GM21360 (cell line): ENCODE measurements around the gene DHPS.
"Not testable (repeated sequence)": the region's sequence is repeated elsewhere in the genome, so short reads cannot be mapped to it uniquely, and the experiment has no call there.

Experiments
- ATAC-seq: cut with Tn5 transposase; IDR thresholded peaks from one replicate; pipeline ENCODE4 v1.9.1; 2021; ENCODE audit warnings: mild to moderate bottlenecking, moderate library complexity; ENCODE audit not compliant: unreplicated experiment

The DHPS gene

DNA sequence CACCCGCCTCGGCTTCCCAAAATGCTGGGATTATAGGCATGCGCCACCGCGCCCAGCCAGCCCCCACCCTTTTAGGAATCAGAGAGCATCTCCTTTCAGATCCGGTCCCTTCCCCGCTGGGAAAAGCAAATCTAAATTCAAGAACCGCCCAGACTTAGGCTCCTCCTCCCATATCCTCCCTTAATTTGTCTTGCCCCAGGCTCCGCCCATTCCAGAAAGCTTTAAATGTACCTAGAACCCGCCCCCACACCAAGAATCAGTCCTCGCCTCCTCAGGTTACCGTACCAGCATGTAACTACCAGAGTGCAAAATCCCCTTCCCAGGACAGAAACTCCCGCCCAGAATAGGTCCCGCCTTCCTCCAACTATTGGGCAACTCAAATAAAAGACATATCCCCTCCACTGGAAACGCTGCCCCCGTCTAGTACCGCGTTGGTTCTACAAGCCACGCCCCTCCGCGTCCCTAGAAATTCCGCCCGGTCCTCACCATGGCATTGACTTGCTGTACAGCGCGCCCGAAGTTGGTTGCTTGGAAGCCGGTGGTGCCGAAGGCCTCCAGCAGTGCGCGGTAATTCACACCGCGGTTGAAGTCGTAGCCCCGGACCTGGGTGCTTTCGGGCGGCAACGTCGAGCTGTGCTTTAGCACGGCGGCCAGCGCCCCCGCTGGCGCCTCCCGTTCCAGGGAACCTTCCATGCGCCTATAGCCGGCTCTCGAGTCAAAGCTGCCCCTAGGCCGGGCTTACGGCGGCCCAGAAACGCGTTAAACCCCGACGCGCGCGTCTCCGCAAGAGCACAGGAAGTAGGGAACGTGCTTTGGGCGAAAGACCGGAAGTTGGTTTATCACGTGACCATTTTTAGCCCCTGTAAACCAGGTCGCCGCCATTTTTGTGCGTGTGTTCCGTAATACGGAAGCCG is at the start of gene DHPS:
Gene DHPS (minus strand): TSS at position 807 of the 914 bp plus-strand sequence. CDS start 114 bp downstream, at position 693.
- peak; percentile 58 for ATAC-seq

DNA sequence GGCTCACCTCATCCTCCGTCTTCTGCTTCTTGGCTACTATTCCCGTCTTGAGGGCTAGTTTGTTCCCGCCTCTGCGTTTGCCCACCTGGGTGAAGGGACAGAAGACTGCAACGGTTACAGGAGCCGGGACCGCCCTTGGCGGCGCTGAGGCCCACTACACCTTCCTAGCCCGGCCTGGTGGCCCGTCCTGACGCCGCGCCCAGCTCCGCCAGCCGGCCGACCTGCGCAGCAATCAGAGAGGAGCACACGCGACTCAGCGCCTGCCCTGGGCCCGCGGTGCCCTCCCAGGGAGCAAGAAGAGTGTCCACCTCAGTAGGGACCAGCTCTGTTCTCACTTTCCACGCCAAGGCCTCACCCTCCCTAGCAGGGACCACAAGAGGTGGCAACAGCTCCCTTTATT is 49.7 kb upstream of the DHPS start:
- no peak for ATAC-seq

DNA sequence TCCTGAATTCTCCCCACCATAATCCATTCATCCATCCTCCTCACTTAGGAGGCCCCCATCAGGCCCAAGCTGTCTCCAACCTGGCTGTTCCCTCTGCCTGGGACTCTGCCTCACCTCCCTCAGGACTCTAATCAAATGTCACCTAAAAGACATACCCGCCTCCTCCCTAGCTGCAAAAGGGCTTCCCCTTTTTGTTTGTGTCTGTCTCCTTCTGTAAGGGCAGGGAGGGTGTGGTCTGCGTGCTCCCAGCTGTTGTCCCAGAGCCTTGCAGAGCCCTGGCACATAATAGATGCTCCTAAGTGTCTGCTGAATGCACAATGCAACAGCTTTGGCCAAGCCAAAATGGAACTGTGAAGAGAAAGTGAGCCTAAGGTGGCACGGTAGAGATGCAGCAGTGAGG is 48.4 kb upstream of the DHPS start:
- no peak for ATAC-seq

DNA sequence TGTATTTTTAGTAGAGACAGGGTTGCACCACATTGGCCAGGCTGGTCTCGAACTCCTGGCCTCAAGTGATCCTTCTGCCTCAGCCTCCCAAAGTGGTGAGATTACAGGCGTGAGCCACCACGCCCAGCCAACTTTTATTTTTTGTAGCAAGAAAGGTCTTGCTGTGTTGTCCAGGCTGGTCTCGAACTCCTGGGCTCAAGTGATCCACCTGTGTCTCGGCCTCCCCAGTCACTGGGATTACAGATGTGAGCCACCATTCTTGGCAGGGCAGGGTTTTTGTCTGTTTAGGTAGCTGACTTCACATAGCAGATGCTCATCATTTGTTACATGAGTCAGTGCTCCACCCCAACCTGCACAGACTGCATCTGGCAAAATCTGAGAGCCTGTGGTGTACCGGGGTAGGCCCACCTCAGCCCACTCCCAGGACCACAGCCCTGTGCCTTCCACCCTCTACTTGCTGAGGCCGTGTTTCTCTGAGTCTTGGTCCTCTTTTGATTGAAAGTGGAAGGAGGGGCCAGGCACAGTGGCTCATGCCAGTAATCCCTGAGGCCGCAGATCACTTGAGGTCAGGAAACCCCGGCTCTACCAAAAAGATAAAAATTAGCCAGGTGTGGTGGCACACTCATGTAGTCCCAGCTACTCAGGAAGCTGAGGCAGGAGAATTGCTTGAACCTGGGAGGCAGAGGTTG is 46.2 kb upstream of the DHPS start:
- ATAC-seq = no peak

DNA sequence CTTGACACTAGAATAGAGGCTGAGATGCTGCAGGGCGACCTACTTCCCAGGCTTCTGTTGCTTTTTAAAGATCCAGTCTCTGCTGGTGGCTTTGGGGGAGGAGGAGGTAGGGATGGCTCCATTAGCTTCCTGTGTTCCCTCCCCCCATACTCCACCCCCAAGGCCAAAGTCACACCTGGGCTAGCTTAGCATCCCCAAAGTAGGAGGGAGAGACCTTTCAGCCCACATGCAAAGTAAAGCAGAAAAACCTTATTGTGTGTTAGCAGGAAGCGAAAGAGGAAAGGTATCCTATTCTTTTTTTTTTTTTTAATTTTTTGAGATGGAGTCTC is 45.3 kb upstream of the DHPS start:
- ATAC-seq = no peak

DNA sequence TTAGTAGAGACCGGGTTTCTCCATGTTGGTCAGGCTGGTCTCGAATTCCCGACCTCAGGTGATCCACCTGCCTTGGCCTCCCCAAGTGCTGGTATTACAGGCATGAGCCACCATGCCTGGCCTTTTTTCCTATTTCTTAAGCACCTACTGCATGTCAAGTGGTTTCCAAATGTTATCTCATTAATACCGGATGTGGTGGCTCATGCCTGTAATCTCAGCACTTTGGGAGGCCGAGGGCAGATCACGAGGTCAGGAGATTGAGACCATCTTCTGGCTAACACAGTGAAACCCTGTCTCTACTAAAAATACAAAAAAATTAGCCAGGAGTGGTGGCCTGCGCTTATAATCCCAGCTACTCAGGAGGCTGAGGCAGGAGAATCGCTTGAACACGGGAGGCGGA is 43.9 kb upstream of the DHPS start:
- ATAC-seq = not testable (repeated sequence)

DNA sequence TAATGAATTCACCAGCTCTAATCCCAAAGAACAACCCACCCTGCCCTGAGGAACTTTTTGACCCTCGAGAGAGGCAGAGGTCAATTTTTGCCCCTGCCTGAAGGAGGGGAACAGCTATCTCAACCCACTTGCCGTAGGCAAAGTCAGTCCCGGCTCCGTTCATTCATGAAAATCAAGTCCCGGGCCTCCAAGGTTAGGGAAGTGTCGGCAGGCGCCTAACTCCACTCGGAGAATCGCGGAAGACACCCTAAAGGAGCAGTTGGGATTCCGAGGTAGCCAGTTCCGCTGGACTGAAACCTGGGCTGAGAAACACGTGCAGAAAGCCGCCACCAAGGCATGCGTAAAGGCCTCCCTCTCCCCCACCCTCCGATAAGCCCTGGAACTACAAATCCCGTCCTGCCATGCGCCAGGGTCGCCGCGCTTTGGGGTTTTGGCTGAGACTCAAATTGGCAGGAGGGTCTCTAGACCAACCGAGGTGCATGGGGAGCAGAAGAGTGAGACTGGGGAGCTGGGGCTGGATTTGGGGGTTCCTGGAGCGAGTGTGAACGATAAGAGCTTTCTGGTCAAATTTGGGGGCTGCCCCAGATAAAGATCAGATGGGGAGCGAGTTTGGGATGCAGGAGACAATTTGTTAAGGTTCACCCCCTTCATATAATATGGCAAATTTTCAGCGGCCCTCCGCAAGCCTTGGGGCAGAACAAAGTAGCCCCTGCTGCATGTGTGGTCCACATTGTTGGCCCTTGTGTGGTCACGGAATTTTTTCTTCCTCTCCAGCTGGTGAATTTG is 42.2 kb upstream of the DHPS start, which contains the start of gene TNPO2:
Gene TNPO2 (minus strand): TSS at position 292 of the 786 bp plus-strand sequence. CDS start 2,955 bp downstream, outside the sequence.
- ATAC-seq = no peak

DNA sequence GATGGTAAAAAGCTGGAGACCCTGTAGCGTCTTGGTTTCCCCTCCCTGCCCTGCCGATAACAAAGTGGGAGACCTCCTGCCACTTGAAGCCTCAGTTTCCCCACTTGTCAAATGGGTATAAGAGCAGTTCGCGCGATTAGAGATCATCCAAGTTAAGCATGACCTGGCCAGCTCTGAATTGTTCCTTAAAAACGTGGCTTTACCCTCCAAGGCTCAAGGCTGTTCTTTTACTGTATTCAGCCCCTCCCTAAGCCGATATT is 41.6 kb upstream of the DHPS start:
- ATAC-seq = no peak

DNA sequence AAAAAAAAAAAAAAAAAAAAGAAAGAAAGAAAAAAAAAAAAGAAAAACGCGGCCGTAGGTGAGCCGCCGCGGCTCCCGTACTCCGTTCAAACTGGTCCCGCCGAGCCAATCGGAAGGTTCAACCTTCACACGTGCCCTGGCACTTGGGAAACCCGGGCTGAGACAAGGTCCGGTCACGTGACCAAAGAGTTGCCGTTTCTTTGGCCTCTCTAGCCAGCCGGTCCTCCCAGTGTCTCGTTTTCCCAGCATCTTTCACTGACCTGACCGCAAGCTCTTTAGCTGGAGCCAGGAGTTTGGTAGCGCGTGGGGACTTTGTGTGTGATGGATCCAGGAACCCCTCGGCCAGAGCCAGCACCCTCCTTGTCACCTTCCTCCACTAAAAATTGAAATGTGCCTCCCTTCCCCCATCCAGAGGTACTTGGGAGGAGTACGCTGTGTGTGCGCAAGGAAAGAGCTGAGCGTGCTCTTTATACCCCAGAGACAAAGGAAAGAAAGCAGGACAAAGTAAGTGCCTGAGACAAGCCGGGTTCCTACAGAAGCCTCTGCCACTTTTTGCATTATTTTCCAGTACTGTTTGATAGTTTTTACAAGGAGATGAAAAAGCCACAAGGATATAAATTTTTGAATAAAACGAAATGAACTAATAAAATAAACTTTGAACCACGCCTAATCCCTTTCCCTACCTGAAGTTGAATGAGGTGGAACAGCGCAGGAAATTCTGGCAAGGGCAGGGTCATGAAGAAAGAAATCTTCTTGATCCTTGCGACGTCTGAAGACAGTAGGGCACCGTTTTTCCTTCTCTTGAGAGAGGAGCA is 41.1 kb upstream of the DHPS start:
- peak; percentile 77 for ATAC-seq

DNA sequence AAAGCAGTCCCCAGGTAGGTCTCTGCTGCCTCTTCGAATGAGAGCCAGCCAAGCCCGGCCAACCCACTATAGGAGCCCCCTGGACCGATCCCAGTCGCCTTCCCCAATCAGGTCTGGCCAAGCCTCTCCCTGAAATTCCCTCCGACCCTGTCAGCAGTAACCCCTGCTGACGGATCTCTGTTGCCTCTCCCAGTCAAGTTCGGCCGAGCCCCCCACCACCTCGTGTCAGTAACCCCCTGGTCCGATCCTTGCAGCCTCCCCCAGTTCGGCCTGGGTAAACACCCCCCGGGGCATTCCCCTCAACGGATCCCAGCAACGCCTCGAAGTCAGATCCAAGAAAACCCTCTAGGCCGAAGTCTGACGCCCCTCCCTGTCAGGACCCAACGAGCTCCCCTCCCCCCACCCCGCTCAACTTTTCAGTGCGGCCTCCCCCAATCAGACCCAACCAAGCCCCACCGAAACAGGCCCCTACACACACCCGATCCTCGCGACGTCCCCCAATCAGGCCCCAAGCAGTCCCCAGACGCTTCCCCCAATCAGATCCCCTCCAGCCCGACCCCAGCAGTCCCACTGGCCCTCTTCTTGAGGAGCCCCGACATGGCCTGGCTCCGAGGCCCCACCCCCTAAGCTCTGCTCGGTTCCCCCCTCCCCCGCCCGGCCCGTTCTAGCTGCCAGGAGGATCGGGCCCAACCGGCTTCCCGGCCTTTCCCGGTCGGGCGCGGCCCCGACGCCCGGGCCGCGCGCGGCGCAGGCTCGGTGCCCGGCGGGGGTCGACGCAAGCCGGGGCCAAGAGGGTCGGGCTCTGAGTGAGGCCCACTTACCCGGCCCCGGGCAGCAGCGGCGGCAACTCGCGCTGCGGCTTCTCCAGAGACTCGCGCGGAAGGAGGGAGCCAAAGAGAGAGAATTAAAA is 40.2 kb upstream of the DHPS start:
- peak; percentile 19 for ATAC-seq

DNA sequence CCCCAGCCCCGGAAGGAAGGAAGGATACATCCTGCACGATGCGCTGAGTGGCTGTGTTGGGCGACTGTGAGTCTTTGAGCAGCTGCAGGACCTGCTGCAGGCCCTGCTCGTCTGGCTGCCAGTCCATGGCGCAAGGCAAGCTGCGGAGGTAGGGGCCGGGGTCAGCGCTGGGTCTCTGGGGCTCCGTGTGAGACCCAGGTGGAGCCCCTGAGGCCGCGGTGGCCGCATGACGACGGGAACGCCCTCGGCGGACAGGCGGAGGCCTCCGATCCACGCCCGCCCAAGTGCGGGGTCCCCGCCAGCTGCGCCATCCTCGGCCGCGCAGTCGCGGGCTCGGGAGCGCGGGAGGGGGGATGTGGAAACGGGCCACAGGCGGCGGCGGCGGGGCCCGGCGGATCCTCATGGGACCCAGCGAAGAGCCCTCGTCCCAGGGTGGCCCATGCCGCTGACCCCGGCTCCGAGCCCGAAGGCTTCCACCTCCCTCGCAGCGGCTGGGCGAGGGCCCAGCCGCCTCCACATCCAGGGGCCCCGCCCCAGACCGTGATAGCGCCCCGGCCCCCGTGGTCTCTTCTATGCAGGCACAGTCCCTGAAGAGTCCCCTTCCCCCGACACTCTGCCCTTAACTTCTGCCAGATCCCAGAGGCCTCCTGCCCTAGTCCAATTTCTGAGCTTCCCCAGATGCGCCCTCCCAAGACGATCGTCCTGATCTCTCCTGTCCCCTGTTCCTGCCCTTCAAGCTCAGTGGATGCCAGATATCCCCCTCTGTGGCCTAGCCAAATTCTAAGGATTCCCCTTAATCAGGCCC is 39.4 kb upstream of the DHPS start:
- ATAC-seq = no peak

DNA sequence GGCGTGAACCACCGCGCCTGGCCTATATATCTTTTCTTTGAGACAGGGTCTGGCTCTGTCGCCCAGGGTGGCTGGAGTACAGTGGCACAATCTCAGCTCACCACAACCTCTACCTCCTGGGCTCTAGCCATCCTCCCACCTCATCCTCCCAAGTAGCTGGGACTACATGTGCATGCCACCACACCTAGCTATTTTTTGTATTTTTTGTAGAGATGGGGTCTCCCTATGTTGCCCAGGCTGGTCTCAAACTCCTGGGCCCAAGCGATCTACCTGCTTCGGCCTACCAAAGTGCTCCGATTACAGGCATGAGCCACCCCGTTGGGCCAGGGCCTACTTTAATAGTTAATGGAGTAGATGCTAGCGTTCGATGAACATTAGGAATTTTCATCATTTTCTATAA is 38.6 kb upstream of the DHPS start:
- no peak for ATAC-seq

DNA sequence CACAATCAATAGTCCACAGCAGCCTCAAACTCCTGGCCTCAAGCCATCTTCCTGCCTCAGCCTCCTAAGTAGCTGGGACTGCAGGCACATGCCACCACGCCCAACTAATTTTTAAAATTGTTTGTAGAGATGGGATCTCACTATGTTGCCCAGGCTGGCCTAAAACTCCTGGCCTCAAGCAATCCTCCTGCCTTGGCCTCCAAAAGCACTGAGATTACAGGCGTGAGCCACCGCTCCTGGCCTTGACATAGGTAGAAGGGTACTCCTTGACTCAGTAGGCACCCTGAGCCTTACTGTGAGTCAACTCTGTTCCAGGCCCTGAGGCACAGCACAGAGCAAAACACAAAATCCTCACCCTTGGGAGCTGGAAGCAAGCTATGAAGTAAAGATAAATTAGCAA is 34.2 kb upstream of the DHPS start:
- ATAC-seq = no peak

DNA sequence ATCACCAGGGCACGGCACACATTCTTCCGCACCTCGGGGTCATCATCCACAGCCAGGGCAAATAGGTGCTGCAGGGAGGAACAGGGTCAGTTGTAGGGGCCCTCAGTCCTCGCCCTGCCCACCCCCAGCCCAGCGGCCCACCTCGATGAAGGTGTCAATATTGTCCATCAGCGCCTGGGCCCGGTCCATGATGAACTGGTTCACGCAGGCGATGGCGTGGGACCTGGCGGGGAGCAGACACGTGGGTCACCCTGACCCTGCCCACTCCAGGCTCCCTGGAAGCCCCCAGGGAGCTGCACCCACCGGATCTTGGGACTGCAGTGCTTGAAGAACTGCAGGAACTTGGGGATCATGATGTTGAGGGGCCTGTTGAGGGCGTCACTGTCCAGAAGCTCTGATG is 33.4 kb upstream of the DHPS start:
- ATAC-seq = no peak

DNA sequence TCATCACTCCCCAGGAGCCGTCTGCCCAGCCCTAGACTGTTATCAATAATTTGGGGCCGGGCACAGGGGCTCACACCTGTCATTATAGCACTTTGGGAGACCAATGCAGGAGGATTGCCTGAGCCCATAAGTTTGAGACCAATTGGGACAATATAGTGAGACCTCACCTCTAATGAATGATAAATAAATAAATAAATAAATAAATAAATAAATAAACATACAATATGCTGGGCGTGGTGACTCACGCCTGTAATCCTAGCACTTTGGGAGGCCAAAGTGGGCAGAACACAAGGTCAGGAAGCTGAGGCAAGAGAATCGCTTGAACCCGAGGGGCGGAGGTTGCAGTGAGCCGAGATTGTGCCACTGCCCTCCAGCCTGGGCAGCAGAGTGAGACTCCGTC is 31.6 kb upstream of the DHPS start:
- ATAC-seq = not testable (repeated sequence)

DNA sequence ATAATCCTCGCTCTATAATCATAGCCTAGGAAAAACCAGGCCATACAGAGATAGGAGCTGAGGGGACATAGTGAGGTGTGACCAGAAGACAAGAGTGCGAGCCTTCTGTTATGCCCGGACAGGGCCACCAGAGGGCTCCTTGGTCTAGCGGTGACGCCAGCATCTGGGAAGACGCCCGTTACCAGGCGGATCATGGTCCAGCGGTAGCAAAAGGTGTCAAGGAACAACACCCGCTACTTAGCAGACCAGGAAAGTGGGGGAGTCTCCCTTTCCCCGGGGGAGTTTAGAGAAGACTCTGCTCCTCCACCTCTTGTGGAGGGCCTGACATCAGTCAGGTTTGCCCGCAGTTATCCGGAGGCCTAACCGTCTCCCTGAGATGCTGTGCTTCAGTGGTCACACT is 30.4 kb upstream of the DHPS start:
- ATAC-seq = not testable (repeated sequence)

DNA sequence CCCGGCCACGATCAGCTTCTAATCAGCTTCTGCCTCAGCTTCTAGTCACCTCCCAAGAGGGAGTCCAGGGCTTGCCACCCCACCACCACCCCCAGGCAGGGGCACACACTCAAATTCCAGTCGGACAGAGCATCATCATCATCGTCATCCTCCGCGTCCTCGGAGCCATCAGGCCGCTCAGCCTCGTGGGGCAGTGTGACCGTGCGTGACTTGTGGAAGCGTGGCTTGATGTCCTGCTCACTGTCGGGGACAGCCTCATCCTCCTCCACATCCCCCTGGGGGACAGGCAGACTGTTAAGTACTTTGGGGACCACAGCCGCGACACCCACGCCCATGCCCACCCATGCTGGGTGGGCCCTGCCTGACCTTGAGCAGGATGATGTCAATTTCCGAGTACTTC is 29.5 kb upstream of the DHPS start:
- ATAC-seq = no peak

DNA sequence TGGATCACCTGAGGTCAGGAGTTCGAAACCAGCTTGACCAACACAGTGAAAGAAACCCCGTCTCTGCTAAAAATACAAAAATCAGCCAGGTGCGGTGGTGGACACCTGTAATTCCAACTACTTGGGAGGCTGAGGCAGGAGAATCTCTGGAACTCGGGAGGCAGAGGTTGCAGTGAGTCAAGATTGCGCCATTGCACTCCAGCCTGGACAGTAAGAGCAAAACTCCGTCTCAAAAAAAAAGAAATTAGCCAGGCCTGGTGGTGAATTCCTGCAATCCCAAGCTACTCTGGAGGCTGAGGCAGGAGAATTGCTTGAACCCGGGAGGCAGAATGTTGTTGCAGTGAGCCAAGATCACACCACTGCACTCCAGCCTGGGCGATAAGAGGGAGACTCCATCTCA is 27.0 kb upstream of the DHPS start:
- ATAC-seq = no peak

DNA sequence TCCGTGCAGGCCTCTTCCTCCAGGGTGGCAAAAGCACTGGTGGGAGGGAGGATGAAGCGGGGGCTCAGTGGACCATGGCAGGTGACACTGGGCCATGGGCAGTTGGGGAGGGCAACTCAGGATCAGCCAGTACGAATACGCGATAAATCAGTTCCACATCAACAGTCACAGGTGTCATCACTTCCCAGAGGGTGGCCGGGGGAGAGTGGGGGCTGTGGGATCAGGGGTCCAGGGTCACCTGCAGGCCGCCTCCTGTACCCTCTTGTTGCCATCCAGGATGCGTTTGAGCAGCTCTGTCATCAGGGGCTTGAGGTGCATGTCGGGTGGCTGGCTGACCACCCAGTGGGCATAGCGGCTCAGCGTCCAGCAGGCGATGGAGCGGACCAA is 24.6 kb upstream of the DHPS start:
- ATAC-seq = no peak
